Measurements from ENCODE around the gene COL26A1. TPM values are rescaled to one million over a fixed set of nuclear protein-coding genes. Genes with fewer than 3 reads are reported as not detected.

The COL26A1 gene
- total RNA-seq, 1 experiment from 2014 or later = 0.20 TPM

GRCh38 chr7:101441890-101442289, 79.2 kb downstream of the COL26A1 start:
- peak overlapping the region; percentile 59 for H3K4me2 ChIP-seq
- no peak for DNase-seq
- TF ChIP-seq CTCF (conservative IDR thresholded peaks at IDR 0.05) (no peak), EZH2 (IDR thresholded peaks at IDR 0.05; ENCODE audit: low read depth) (no peak)
- ChIA-PET POLR2A (ENCODE audit: unreplicated experiment) (no interaction called here), CTCF (no interaction called here)
- no peak overlapping the region for H3K4me3 ChIP-seq
- no peaks in the 10 kb centered on the region; the same call in 1 of the 2 replicates for H3F3A ChIP-seq (ENCODE audit: insufficient read depth, low read depth)
- H3K36me3 ChIP-seq (ENCODE audit: low read depth) = no peaks in the 10 kb centered on the region
- H3K79me2 ChIP-seq (ENCODE audit: low read depth) = no peaks in the 10 kb centered on the region
- no peak overlapping the region for H3K27ac ChIP-seq
- no peaks in the 10 kb centered on the region for H4K20me1 ChIP-seq (ENCODE audit: insufficient read depth)
- intact Hi-C loops (cut with micrococcal nuclease; ENCODE audit: unreplicated experiment) = loop anchor here (5.0 to 10.0 kb wide), 3 partner anchors 65 to 830 kb away; partner anchors contain the start of gene IFT22
- H2AFZ ChIP-seq = no peak overlapping the region
- no peaks in the 10 kb centered on the region for H3K27me3 ChIP-seq (ENCODE audit: insufficient read depth, low read depth)
- peaks cover 12% of the 10 kb centered on the region for H3K4me1 ChIP-seq (replicated peaks; ENCODE audit: insufficient read depth)
- no TSS peak for BruUV-seq (replicated peaks)
- H3K9me3 ChIP-seq (ENCODE audit: insufficient read depth, low read depth) = no peaks in the 10 kb centered on the region
- no peaks in the 10 kb centered on the region for H3K9me2 ChIP-seq (ENCODE audit: insufficient read depth)

GRCh38 chr7:101442426-101443070, 79.9 kb downstream of the COL26A1 start:
- Histone ChIP-seq H3K79me2 (ENCODE audit: low read depth) (no peaks in the 10 kb centered on the region), H3K9me2 (ENCODE audit: insufficient read depth) (no peaks in the 10 kb centered on the region), H2AFZ (no peak overlapping the region), H3K4me3 (no peak overlapping the region), H3K4me2 (peak overlapping the region; percentile 59), H3K4me1 (replicated peaks; ENCODE audit: insufficient read depth) (peaks cover 12% of the 10 kb centered on the region), H3K9me3 (ENCODE audit: insufficient read depth, low read depth) (no peaks in the 10 kb centered on the region), H3K36me3 (ENCODE audit: low read depth) (no peaks in the 10 kb centered on the region), H3F3A (ENCODE audit: insufficient read depth, low read depth) (no peaks in the 10 kb centered on the region; the same call in 1 of the 2 replicates), H3K27ac (no peak overlapping the region), H4K20me1 (ENCODE audit: insufficient read depth) (no peaks in the 10 kb centered on the region), H3K27me3 (ENCODE audit: insufficient read depth, low read depth) (no peaks in the 10 kb centered on the region)
- DNase-seq = peak; percentile 43 to 70
- CTCF ChIA-PET = no interaction called here
- no peak for TF ChIP-seq EZH2 (IDR thresholded peaks at IDR 0.05; ENCODE audit: low read depth)
- no peak for TF ChIP-seq CTCF (conservative IDR thresholded peaks at IDR 0.05)
- BruUV-seq (replicated peaks) = no TSS peak
- intact Hi-C loops (cut with micrococcal nuclease; ENCODE audit: unreplicated experiment) = loop anchor here (5.0 to 10.0 kb wide), 3 partner anchors 65 to 830 kb away; partner anchors contain the start of gene IFT22
- POLR2A ChIA-PET (ENCODE audit: unreplicated experiment) = no interaction called here

- POLR2A ChIA-PET (ENCODE audit: unreplicated experiment) = no interaction called here
- intact Hi-C loops (cut with micrococcal nuclease; ENCODE audit: unreplicated experiment) = no loop called here
- BruUV-seq (replicated peaks) = no TSS peak
These were observed 87.4 kb downstream of the COL26A1 start for GRCh38 chr7:101450064-101450463.

More at GRCh38 chr7:101450064-101450463, 87.4 kb downstream of the COL26A1 start:
- no peak for DNase-seq
- no peaks in the 10 kb centered on the region for H3K9me2 ChIP-seq (ENCODE audit: insufficient read depth)
- H3K9me3 ChIP-seq (ENCODE audit: insufficient read depth, low read depth) = no peaks in the 10 kb centered on the region
- H3K27me3 ChIP-seq (ENCODE audit: insufficient read depth, low read depth) = 0 out of 2 replicates have a peak, but pooled peaks cover 7% of the 10 kb centered on the region
- no peaks in the 10 kb centered on the region for H4K20me1 ChIP-seq (ENCODE audit: insufficient read depth)
- H3K4me1 ChIP-seq (replicated peaks; ENCODE audit: insufficient read depth) = no peaks in the 10 kb centered on the region
- no peak overlapping the region for H3K4me3 ChIP-seq
- no peaks in the 10 kb centered on the region for H3K36me3 ChIP-seq (ENCODE audit: low read depth)
- TF ChIP-seq CTCF (conservative IDR thresholded peaks at IDR 0.05) (no peak), EZH2 (IDR thresholded peaks at IDR 0.05; ENCODE audit: low read depth) (no peak)
- H3K27ac ChIP-seq = no peak overlapping the region
- H2AFZ ChIP-seq = no peak overlapping the region
- CTCF ChIA-PET = interaction anchor here (0.6 kb wide), 1 partner anchor 11 kb away, joined by 5 read pairs; no protein-coding TSS in a partner anchor
- no peaks in the 10 kb centered on the region for H3F3A ChIP-seq (ENCODE audit: insufficient read depth, low read depth)
- H3K79me2 ChIP-seq (ENCODE audit: low read depth) = no peaks in the 10 kb centered on the region
- no peak overlapping the region for H3K4me2 ChIP-seq

Data from PC-9 (cell line).